Measurements from ENCODE around the gene TMX3. TPM values are rescaled to one million over a fixed set of nuclear protein-coding genes. Genes with fewer than 3 reads are reported as not detected.

TMX3 gene, protein sequence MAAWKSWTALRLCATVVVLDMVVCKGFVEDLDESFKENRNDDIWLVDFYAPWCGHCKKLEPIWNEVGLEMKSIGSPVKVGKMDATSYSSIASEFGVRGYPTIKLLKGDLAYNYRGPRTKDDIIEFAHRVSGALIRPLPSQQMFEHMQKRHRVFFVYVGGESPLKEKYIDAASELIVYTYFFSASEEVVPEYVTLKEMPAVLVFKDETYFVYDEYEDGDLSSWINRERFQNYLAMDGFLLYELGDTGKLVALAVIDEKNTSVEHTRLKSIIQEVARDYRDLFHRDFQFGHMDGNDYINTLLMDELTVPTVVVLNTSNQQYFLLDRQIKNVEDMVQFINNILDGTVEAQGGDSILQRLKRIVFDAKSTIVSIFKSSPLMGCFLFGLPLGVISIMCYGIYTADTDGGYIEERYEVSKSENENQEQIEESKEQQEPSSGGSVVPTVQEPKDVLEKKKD
- 10 to 100 TPM; 25.4 to 89.9 (median 43.4) TPM for total RNA-seq

DNA sequence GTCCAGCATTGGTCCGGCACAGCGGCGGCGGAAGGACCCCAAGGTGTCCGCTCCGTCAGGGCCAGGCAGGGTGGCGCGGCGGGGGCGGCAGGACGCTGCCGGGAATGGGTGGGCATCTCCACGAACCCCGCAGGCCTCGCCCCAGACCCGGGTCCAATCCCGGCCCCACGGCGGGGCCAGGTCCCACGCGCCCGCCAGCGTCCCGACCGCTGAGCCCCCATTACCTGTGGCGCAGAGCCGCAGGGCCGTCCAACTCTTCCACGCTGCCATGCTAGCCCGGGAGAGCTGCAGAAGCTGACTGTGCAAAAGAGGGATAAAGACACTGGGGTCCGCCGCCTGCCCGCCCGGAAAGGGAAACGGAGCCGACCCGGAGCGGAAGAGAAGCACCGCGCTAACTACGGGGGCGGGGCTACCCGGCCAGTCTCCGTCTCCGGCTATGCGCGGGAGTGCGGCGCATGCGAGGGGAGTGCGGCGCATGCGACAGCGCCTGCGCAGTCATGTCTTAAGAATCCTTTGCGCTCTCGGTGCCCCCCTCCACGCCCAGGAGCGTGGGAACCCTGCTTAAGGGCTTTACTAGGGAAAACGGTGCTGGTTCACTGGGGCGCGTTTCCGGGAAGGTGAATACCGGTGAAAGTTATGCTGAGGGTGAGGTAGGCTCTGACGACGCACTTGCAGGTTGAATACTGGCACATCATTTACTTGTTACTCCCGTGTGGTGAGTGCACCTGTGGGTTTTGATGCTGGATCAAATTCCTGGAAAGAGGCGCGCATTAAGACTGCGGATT lies at the start of gene TMX3:
TMX3 (minus strand) TSS at position 397 of the 785 bp plus-strand sequence; CDS start at position 270, 127 bp downstream.
- 0% methylated on average over 1 to 11 of the region's 70 CpGs; no CpG with 5 or more reads in 2 of the 10 experiments for WGBS, 10 experiments
- in situ Hi-C loops (cut with MboI; ENCODE audit: low pct_unique_long_range_greater_than_20kb in 2 of 9, low sequenced_read_pairs in 9 of 9, unreplicated experiment in 9 of 9) = loop anchor here in 1 of 9 experiments (25.0 kb wide), 1 partner anchor 1372 kb away; no protein-coding TSS in a partner anchor

DNA sequence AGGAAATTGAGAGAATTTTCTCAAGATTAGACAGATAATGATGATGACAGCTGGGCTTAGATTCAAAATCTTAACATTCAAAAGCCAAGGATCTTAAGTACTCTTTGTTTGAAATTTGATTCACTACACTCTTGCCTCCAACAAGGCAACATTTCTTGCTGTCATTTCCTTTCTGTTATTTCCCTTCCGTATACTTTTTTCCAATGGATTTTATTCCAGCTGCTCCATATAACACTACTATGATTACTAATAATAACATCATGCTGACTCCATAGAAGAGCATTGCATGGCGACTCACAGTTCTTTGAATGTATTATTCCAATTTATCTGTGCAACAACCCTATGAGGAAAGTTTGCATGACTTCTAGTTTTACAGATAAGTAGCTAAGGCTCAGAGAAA lies 49.1 kb upstream of the TMX3 start:
- Histone ChIP-seq H3K27ac (no peak overlapping the region), H3K4me1 (replicated peaks in 1 of 2) (peaks cover 3% of the 10 kb centered on the region in 2 donors), H3K4me3 (no peak overlapping the region)
- WGBS, 10 experiments = 8 to 100% (median 83%) methylated on average over 1 to 2 of the region's 2 CpGs
- ATAC-seq (replicated peaks in 6 of 8) = no peak
- in situ Hi-C loops (cut with MboI; ENCODE audit: low pct_unique_long_range_greater_than_20kb in 2 of 9, low sequenced_read_pairs in 9 of 9, unreplicated experiment in 9 of 9) = no loop called here

More for the DNA sequence above, at the start of gene TMX3:
- peak; percentile 95 to 98 (median 98) for ATAC-seq (replicated peaks in 6 of 8)
- H3K4me1 ChIP-seq (replicated peaks in 1 of 2) = peaks cover 5 to 10% of the 10 kb centered on the region in 2 donors
- peak within 1 kb of the TSS; percentile 62 to 75 for H3K27ac ChIP-seq
- H3K4me3 ChIP-seq = peak within 1 kb of the TSS; percentile 52 to 88 (median 77)

- no peak overlapping the region for H3K27ac ChIP-seq
- WGBS, 10 experiments = 30 to 100% (median 56%) methylated on average over 1 to 2 of the region's 2 CpGs; no CpG with 5 or more reads in 3 of the 10 experiments
- no peak overlapping the region for H3K4me3 ChIP-seq
- in situ Hi-C loops (cut with MboI; ENCODE audit: low pct_unique_long_range_greater_than_20kb in 2 of 9, low sequenced_read_pairs in 9 of 9, unreplicated experiment in 9 of 9) = no loop called here
- ATAC-seq (replicated peaks in 6 of 8) = peak in 5 of 8 experiments; percentile 30 to 80 (median 42)
- H3K4me1 ChIP-seq (replicated peaks in 1 of 2) = peaks cover 3% of the 10 kb centered on the region in 2 donors
Observed at GRCh38 chr18:68763083-68763482, 48.2 kb upstream of the TMX3 start.

GRCh38 chr18:68759308-68759707 lies 44.4 kb upstream of the TMX3 start:
- in situ Hi-C loops (cut with MboI; ENCODE audit: low pct_unique_long_range_greater_than_20kb in 2 of 9, low sequenced_read_pairs in 9 of 9, unreplicated experiment in 9 of 9) = no loop called here
- no peak overlapping the region for H3K27ac ChIP-seq
- 17 to 100% (median 84%) methylated on average over 1 to 2 of the region's 2 CpGs for WGBS, 10 experiments
- no peak overlapping the region for H3K4me3 ChIP-seq
- H3K4me1 ChIP-seq (replicated peaks in 1 of 2) = peaks cover 3% of the 10 kb centered on the region in 2 donors
- ATAC-seq (replicated peaks in 6 of 8) = no peak

DNA sequence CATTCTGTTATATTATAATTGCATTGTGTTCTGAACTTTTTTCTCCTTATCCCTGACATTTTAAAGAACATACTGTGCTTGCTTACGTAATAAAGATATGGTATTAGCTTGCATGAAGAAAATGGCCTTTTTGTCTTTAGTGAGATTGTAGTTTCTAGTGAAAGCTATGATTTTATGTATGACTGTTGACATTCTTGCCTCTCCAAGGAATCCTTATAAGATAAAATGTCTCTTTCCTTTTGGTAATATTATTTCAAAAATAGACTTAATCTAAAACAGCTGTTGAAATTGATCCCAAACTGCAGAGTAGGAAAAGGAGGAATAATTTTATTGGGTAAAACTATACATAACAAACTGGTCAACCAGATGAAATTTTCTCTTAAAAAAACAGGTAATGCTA lies 42.2 kb upstream of the TMX3 start:
- Histone ChIP-seq H3K4me1 (replicated peaks in 1 of 2) (no peaks in the 10 kb centered on the region), H3K27ac (no peak overlapping the region), H3K4me3 (no peak overlapping the region)
- 0 to 100% (median 90%) methylated on average over 1 of the region's 1 CpG; no CpG with 5 or more reads in 3 of the 10 experiments for WGBS, 10 experiments
- no peak for ATAC-seq (replicated peaks in 6 of 8)
- in situ Hi-C loops (cut with MboI; ENCODE audit: low pct_unique_long_range_greater_than_20kb in 2 of 9, low sequenced_read_pairs in 9 of 9, unreplicated experiment in 9 of 9) = no loop called here

DNA sequence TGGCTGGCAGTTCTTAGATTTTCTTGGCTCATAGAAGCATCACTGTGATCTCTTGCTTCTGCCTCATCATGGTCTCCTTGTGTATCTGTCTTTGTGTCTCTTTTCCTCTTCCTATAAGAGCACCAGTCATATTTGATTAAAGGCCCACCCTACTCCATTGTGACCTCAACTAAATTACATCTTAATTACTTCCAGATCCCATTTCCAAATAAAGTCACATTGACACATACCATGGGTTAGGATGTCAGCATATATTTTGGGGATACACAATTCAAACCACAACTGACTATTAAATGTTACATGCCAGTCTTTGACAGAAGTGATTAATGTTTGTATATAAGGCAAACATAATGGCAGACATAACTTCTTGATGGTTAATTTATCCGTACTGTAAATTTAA lies 27.3 kb upstream of the TMX3 start:
- H3K4me3 ChIP-seq = no peak overlapping the region
- in situ Hi-C loops (cut with MboI; ENCODE audit: low pct_unique_long_range_greater_than_20kb in 2 of 9, low sequenced_read_pairs in 9 of 9, unreplicated experiment in 9 of 9) = no loop called here
- H3K27ac ChIP-seq = no peak overlapping the region
- 0 to 100% (median 92%) methylated on average over 1 of the region's 1 CpG; no CpG with 5 or more reads in 3 of the 10 experiments for WGBS, 10 experiments
- ATAC-seq (replicated peaks in 6 of 8) = peak in 1 of 8 experiments; percentile 31
- H3K4me1 ChIP-seq (replicated peaks in 1 of 2) = no peaks in the 10 kb centered on the region

DNA sequence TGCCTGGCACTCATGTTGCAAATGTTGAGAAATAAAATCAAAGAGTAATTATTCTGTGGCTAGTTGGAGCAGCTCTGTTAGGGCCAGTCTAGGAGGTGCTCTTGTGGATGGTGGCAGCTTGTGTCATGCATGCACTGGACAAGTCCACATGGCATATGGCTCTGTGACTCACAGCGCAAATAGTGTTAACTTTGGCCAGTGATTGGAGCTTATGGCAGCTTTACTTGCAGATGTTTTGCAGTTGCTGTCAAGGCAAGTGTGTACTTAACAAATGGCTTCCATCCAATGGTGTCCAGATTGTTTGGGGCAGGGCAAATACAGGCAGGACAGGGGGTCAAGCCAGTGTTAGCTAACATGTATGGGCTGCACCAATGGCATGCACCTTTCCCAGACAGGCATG lies 26.1 kb upstream of the TMX3 start:
- WGBS, 10 experiments = 100% methylated on average over 1 of the region's 1 CpG; no CpG with 5 or more reads in 6 of the 10 experiments
- no peak overlapping the region for H3K27ac ChIP-seq
- H3K4me1 ChIP-seq (replicated peaks in 1 of 2) = no peaks in the 10 kb centered on the region
- H3K4me3 ChIP-seq = no peak overlapping the region
- in situ Hi-C loops (cut with MboI; ENCODE audit: low pct_unique_long_range_greater_than_20kb in 2 of 9, low sequenced_read_pairs in 9 of 9, unreplicated experiment in 9 of 9) = no loop called here
- ATAC-seq (replicated peaks in 6 of 8) = no peak

DNA sequence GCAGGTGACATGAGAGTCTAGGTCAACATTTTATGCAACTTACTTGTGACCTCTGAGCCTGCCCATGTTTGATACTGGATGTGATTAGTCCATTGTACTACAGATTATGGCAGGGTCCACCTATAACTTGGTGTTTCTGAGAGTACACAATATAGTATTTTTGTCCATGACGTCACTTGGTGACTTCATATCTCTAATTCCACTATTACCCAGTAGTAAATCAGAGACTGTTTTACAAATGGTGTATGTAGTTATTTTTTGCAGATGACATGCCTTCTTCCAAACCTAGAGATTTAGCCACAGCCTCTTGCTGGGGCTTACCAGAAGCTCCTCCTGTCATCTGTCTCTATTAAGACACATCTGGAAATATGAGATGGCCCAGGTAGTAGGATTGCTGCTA lies 24.6 kb upstream of the TMX3 start:
- Histone ChIP-seq H3K4me1 (replicated peaks in 1 of 2) (no peaks in the 10 kb centered on the region), H3K27ac (no peak overlapping the region), H3K4me3 (no peak overlapping the region)
- WGBS, 10 experiments = 38 to 100% (median 100%) methylated on average over 1 of the region's 1 CpG; no CpG with 5 or more reads in 5 of the 10 experiments
- in situ Hi-C loops (cut with MboI; ENCODE audit: low pct_unique_long_range_greater_than_20kb in 2 of 9, low sequenced_read_pairs in 9 of 9, unreplicated experiment in 9 of 9) = no loop called here
- peak in 2 of 8 experiments; percentile 25 to 82 for ATAC-seq (replicated peaks in 6 of 8)

DNA sequence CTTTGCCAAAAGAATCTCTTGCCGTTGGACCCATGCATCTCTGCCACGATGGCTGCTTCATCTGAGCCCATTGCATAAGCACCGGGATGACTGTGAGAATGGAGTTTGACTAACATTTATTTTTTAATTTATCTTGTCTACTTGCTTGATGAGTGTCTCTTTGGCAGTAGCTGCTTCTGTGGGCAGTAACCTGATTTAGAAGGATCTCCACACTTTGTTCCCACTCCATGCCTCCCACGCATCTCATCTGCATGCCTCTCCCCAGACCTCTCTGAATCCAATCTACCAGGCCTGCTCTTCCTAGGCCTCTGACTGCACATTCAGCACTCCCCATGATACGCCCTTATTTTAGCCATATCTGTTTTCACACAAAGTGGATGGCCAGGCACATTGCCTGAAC lies 23.7 kb upstream of the TMX3 start:
- WGBS, 10 experiments = 48 to 100% (median 95%) methylated on average over 1 to 4 of the region's 5 CpGs; no CpG with 5 or more reads in 4 of the 10 experiments
- Histone ChIP-seq H3K4me3 (no peak overlapping the region), H3K27ac (no peak overlapping the region), H3K4me1 (replicated peaks in 1 of 2) (no peaks in the 10 kb centered on the region)
- in situ Hi-C loops (cut with MboI; ENCODE audit: low pct_unique_long_range_greater_than_20kb in 2 of 9, low sequenced_read_pairs in 9 of 9, unreplicated experiment in 9 of 9) = no loop called here
- ATAC-seq (replicated peaks in 6 of 8) = no peak

GRCh38 chr18:68735483-68736343 lies 20.8 kb upstream of the TMX3 start:
- no peak overlapping the region for H3K27ac ChIP-seq
- no peak overlapping the region for H3K4me3 ChIP-seq
- no peaks in the 10 kb centered on the region for H3K4me1 ChIP-seq (replicated peaks in 1 of 2)
- WGBS, 10 experiments = 0 to 100% (median 40%) methylated on average over 1 to 3 of the region's 3 CpGs; no CpG with 5 or more reads in 1 of the 10 experiments
- peak in 5 of 8 experiments; percentile 50 to 93 (median 90) for ATAC-seq (replicated peaks in 6 of 8)
- in situ Hi-C loops (cut with MboI; ENCODE audit: low pct_unique_long_range_greater_than_20kb in 2 of 9, low sequenced_read_pairs in 9 of 9, unreplicated experiment in 9 of 9) = no loop called here

DNA sequence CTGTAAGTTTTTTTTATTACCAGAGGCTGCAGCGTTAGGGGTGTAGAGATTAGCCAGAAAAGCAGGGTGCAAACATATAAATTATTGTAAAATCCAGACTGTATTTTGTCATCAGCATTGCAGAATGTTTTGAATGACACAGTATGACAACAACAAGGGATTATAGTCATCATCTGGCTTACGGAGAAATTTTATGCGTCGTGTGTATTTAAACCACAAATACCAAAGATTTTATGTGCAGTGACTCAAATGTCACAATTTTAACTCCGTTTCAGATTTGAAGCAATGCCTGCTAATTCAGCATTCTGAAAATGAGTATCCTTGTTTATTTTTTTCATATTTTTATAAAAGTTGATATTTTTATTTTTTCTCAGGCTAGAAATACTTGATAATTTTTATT lies 19.4 kb upstream of the TMX3 start:
- WGBS, 10 experiments = 0 to 100% (median 91%) methylated on average over 1 to 5 of the region's 5 CpGs; no CpG with 5 or more reads in 2 of the 10 experiments
- Histone ChIP-seq H3K4me3 (no peak overlapping the region), H3K4me1 (replicated peaks in 1 of 2) (no peaks in the 10 kb centered on the region), H3K27ac (no peak overlapping the region)
- ATAC-seq (replicated peaks in 6 of 8) = peak in 3 of 8 experiments; percentile 4 to 30 (median 9)
- in situ Hi-C loops (cut with MboI; ENCODE audit: low pct_unique_long_range_greater_than_20kb in 2 of 9, low sequenced_read_pairs in 9 of 9, unreplicated experiment in 9 of 9) = no loop called here

GRCh38 chr18:68733707-68734106 lies 18.8 kb upstream of the TMX3 start:
- no peak overlapping the region for H3K4me3 ChIP-seq
- ATAC-seq (replicated peaks in 6 of 8) = peak in 2 of 8 experiments; percentile 11 to 55
- no peak overlapping the region for H3K27ac ChIP-seq
- 18 to 65% (median 46%) methylated on average over 3 to 6 of the region's 6 CpGs for WGBS, 10 experiments
- H3K4me1 ChIP-seq (replicated peaks in 1 of 2) = no peaks in the 10 kb centered on the region
- in situ Hi-C loops (cut with MboI; ENCODE audit: low pct_unique_long_range_greater_than_20kb in 2 of 9, low sequenced_read_pairs in 9 of 9, unreplicated experiment in 9 of 9) = no loop called here
